ENCODE data around the gene TSPAN12. TPM values are rescaled to one million over a fixed set of nuclear protein-coding genes. Genes with fewer than 3 reads are reported as not detected.

Gene TSPAN12
- total RNA-seq, 1 experiment from 2014 or later: 123 TPM

- Histone ChIP-seq H3K4me1 (peaks cover 54% of the 10 kb centered on the region), H3K9me3 (replicated peaks) (no peaks in the 10 kb centered on the region), H3K27me3 (no peaks in the 10 kb centered on the region), H3K4me3 (no peak overlapping the region), H3K27ac (peak overlapping the region; percentile 64; the same call in 1 of the 2 replicates), H3K36me3 (no peaks in the 10 kb centered on the region)
- DNase-seq: no peak
These were observed 5.1 kb upstream of the TSPAN12 start for GRCh38 chr7:120862987-120863590.

- H3K9me3 ChIP-seq (replicated peaks): no peaks in the 10 kb centered on the region
- DNase-seq: peak; percentile 53 to 82
- peaks cover 54% of the 10 kb centered on the region for H3K4me1 ChIP-seq
- peak overlapping the region; percentile 41 for H3K27ac ChIP-seq
- peaks cover 11% of the 10 kb centered on the region for H3K36me3 ChIP-seq
- H3K4me3 ChIP-seq: no peak overlapping the region
- no peaks in the 10 kb centered on the region for H3K27me3 ChIP-seq
These were observed 2.2 kb upstream of the TSPAN12 start for GRCh38 chr7:120860156-120860555.

GRCh38 chr7:120859459-120859858 is 1.5 kb upstream of the TSPAN12 start:
- Histone ChIP-seq H3K27me3 (no peaks in the 10 kb centered on the region), H3K36me3 (peaks cover 18% of the 10 kb centered on the region), H3K4me3 (no peak overlapping the region), H3K4me1 (peaks cover 48% of the 10 kb centered on the region), H3K9me3 (replicated peaks) (no peaks in the 10 kb centered on the region), H3K27ac (no peak overlapping the region)
- no peak for DNase-seq

GRCh38 chr7:120856621-120857352 is 1.2 kb downstream of the TSPAN12 start:
- no peaks in the 10 kb centered on the region for H3K9me3 ChIP-seq (replicated peaks)
- peak overlapping the region; percentile 89 for H3K4me3 ChIP-seq
- H3K27me3 ChIP-seq: no peaks in the 10 kb centered on the region
- peaks cover 33% of the 10 kb centered on the region for H3K4me1 ChIP-seq
- peak; percentile 91 to 93 for DNase-seq
- H3K27ac ChIP-seq: peak overlapping the region; percentile 97
- peaks cover 34% of the 10 kb centered on the region for H3K36me3 ChIP-seq

GRCh38 chr7:120856198-120856597 is 1.7 kb downstream of the TSPAN12 start:
- peak overlapping the region; percentile 97 for H3K27ac ChIP-seq
- peak overlapping the region; percentile 89 for H3K4me3 ChIP-seq
- H3K9me3 ChIP-seq (replicated peaks): no peaks in the 10 kb centered on the region
- peak; percentile 11 to 44 for DNase-seq
- peaks cover 39% of the 10 kb centered on the region for H3K36me3 ChIP-seq
- peaks cover 33% of the 10 kb centered on the region for H3K4me1 ChIP-seq
- H3K27me3 ChIP-seq: no peaks in the 10 kb centered on the region

- Histone ChIP-seq H3K36me3 (peaks cover 63% of the 10 kb centered on the region), H3K27ac (no peak overlapping the region), H3K4me3 (no peak overlapping the region), H3K27me3 (no peaks in the 10 kb centered on the region), H3K4me1 (peaks cover 12% of the 10 kb centered on the region), H3K9me3 (replicated peaks) (no peaks in the 10 kb centered on the region)
- DNase-seq: no peak
These were observed 5.2 kb downstream of the TSPAN12 start for GRCh38 chr7:120852700-120853099.

GRCh38 chr7:120843109-120843508 is 14.8 kb downstream of the TSPAN12 start:
- Histone ChIP-seq H3K36me3 (peaks cover 90% of the 10 kb centered on the region), H3K27me3 (no peaks in the 10 kb centered on the region), H3K4me1 (no peaks in the 10 kb centered on the region), H3K9me3 (replicated peaks) (no peaks in the 10 kb centered on the region), H3K4me3 (no peak overlapping the region), H3K27ac (no peak overlapping the region)
- no peak for DNase-seq

GRCh38 chr7:120842121-120842621 is 15.8 kb downstream of the TSPAN12 start:
- H3K27ac ChIP-seq: no peak overlapping the region
- no peak for DNase-seq
- H3K4me3 ChIP-seq: no peak overlapping the region
- H3K9me3 ChIP-seq (replicated peaks): no peaks in the 10 kb centered on the region
- peaks cover 93% of the 10 kb centered on the region for H3K36me3 ChIP-seq
- H3K27me3 ChIP-seq: no peaks in the 10 kb centered on the region
- H3K4me1 ChIP-seq: no peaks in the 10 kb centered on the region

GRCh38 chr7:120841608-120842007 is 16.3 kb downstream of the TSPAN12 start:
- no peaks in the 10 kb centered on the region for H3K9me3 ChIP-seq (replicated peaks)
- no peak overlapping the region for H3K27ac ChIP-seq
- DNase-seq: no peak
- H3K4me1 ChIP-seq: no peaks in the 10 kb centered on the region
- H3K4me3 ChIP-seq: no peak overlapping the region
- peaks cover 90% of the 10 kb centered on the region for H3K36me3 ChIP-seq
- no peaks in the 10 kb centered on the region for H3K27me3 ChIP-seq

- H3K9me3 ChIP-seq (replicated peaks): no peaks in the 10 kb centered on the region
- DNase-seq: no peak
- H3K4me1 ChIP-seq: peaks cover 6% of the 10 kb centered on the region; the same call in 1 of the 2 replicates
- H3K27ac ChIP-seq: no peak overlapping the region
- H3K4me3 ChIP-seq: no peak overlapping the region
- no peaks in the 10 kb centered on the region for H3K27me3 ChIP-seq
- H3K36me3 ChIP-seq: peaks cover 89% of the 10 kb centered on the region
These were observed 19.7 kb downstream of the TSPAN12 start for GRCh38 chr7:120838281-120838682.

- Histone ChIP-seq H3K9me3 (replicated peaks) (no peaks in the 10 kb centered on the region), H3K4me3 (no peak overlapping the region), H3K27me3 (no peaks in the 10 kb centered on the region), H3K27ac (no peak overlapping the region), H3K36me3 (peaks cover 89% of the 10 kb centered on the region), H3K4me1 (peaks cover 6% of the 10 kb centered on the region; the same call in 1 of the 2 replicates)
- no peak for DNase-seq
These were observed 20.3 kb downstream of the TSPAN12 start for GRCh38 chr7:120837599-120837998.

GRCh38 chr7:120836556-120837115 is 21.3 kb downstream of the TSPAN12 start:
- no peak overlapping the region for H3K4me3 ChIP-seq
- H3K27ac ChIP-seq: no peak overlapping the region
- no peaks in the 10 kb centered on the region for H3K27me3 ChIP-seq
- H3K9me3 ChIP-seq (replicated peaks): no peaks in the 10 kb centered on the region
- DNase-seq: no peak
- peaks cover 6% of the 10 kb centered on the region; the same call in 1 of the 2 replicates for H3K4me1 ChIP-seq
- peaks cover 91% of the 10 kb centered on the region for H3K36me3 ChIP-seq

- peaks cover 89% of the 10 kb centered on the region for H3K36me3 ChIP-seq
- no peak overlapping the region for H3K27ac ChIP-seq
- peaks cover 6% of the 10 kb centered on the region; the same call in 1 of the 2 replicates for H3K4me1 ChIP-seq
- no peak for DNase-seq
- no peak overlapping the region for H3K4me3 ChIP-seq
- H3K27me3 ChIP-seq: no peaks in the 10 kb centered on the region
- no peaks in the 10 kb centered on the region; the same call in 1 of the 2 replicates for H3K9me3 ChIP-seq (replicated peaks)
These were observed 23.2 kb downstream of the TSPAN12 start for GRCh38 chr7:120834726-120835125.

GRCh38 chr7:120833546-120833945 is 24.4 kb downstream of the TSPAN12 start:
- Histone ChIP-seq H3K27me3 (no peaks in the 10 kb centered on the region), H3K4me1 (peaks cover 6% of the 10 kb centered on the region; the same call in 1 of the 2 replicates), H3K27ac (no peak overlapping the region), H3K4me3 (no peak overlapping the region), H3K36me3 (peaks cover 89% of the 10 kb centered on the region), H3K9me3 (replicated peaks) (no peaks in the 10 kb centered on the region; the same call in 1 of the 2 replicates)
- peak in 1 of 2 experiments; percentile 22 for DNase-seq

- no peak for DNase-seq
- Histone ChIP-seq H3K4me1 (peaks cover 6% of the 10 kb centered on the region; the same call in 1 of the 2 replicates), H3K27ac (no peak overlapping the region), H3K9me3 (replicated peaks) (no peaks in the 10 kb centered on the region; the same call in 1 of the 2 replicates), H3K27me3 (no peaks in the 10 kb centered on the region), H3K36me3 (peaks cover 87% of the 10 kb centered on the region), H3K4me3 (no peak overlapping the region)
These were observed 25.1 kb downstream of the TSPAN12 start for GRCh38 chr7:120832803-120833202.

All from SJCRH30 (cell line).